OCI-LY7 (cell line): ENCODE results near the gene ALDOB. TPM values are rescaled to one million over a fixed set of nuclear protein-coding genes. Genes with fewer than 3 reads are reported as not detected.
A peak's percentile ranks its signal among the peaks of the same experiment; 100 is the strongest.

Source experiments
- Bru-seq: library from RNA; stranded (reverse); fragments of 400-500 nt; gene quantifications from one replicate; lab custom pipeline; 2021; lab: Mats Ljungman, UMichigan
- BruChase-seq, 2 experiments: library from RNA; stranded (reverse); fragments of 400-500 nt; gene quantifications; one replicate each; lab custom pipeline; 2021; lab: Mats Ljungman, UMichigan
- BruUV-seq: library from RNA; stranded (reverse); fragments of 400-500 nt; replicated peaks from 2 replicates; lab custom pipeline; 2021; lab: Mats Ljungman, UMichigan
- CTCF ChIA-PET: fragments of 300-600 bp; sonication (Branson Sonifier 250); formaldehyde crosslinking; loops from one replicate; lab custom pipeline; 2022; ENCODE audit warnings: antibody characterized with exemption; ENCODE audit not compliant: unreplicated experiment; lab: Charles Lee
- POLR2A ChIA-PET: fragments of 300-600 bp; sonication (Branson Sonifier 250); formaldehyde crosslinking; loops from one replicate; lab custom pipeline; 2022; ENCODE audit warnings: antibody characterized with exemption; lab: Charles Lee
- DNase-seq: peaks from one replicate; pipeline ENCODE4 v3.0.0-alpha.2; 2015; ENCODE audit warnings: low spot score
- H2AFZ ChIP-seq: fragments of 200-600 bp; sonication (generic), shearing (Covaris generic); 2 replicates; pipeline ENCODE4 v1.6.1; 2014; ENCODE audit warnings: mild to moderate bottlenecking, antibody characterized with exemption, low read length, moderate library complexity
- H3K27ac ChIP-seq: fragments of 200-600 bp; sonication (generic); 2 replicates; pipeline ENCODE4 v1.5.1; 2014; ENCODE audit warnings: mixed run types, low read depth, mild to moderate bottlenecking, moderate library complexity, low read length, inconsistent platforms; ENCODE audit not compliant: poor library complexity, severe bottlenecking
- H3K36me3 ChIP-seq: fragments of 200-600 bp; sonication (generic); 2 replicates; pipeline ENCODE4 v1.6.1; 2014; ENCODE audit warnings: mild to moderate bottlenecking, antibody characterized with exemption, low read length, moderate library complexity, mixed read lengths; ENCODE audit not compliant: insufficient read depth
- H3K4me1 ChIP-seq: fragments of 200-600 bp; sonication (generic); 2 replicates; pipeline ENCODE4 v1.5.1; 2014; ENCODE audit warnings: mild to moderate bottlenecking, low read length; ENCODE audit not compliant: insufficient read depth, poor library complexity, severe bottlenecking
- H3K4me2 ChIP-seq: fragments of 200-600 bp; sonication (generic); 2 replicates; pipeline ENCODE4 v1.6.1; 2014; ENCODE audit warnings: mild to moderate bottlenecking, low read length
- H3K4me3 ChIP-seq: fragments of 200-600 bp; sonication (generic); 2 replicates; pipeline ENCODE4 v1.5.1; 2014; ENCODE audit warnings: mild to moderate bottlenecking, low read depth, low read length; ENCODE audit not compliant: poor library complexity, severe bottlenecking
- H3K79me2 ChIP-seq: fragments of 200-600 bp; sonication (generic); 2 replicates; pipeline ENCODE4 v1.6.1; 2016; ENCODE audit warnings: low read depth, mild to moderate bottlenecking, low read length, moderate library complexity, mixed read lengths; ENCODE audit not compliant: insufficient read depth
- H3K9me2 ChIP-seq: fragments of 200-600 bp; sonication (generic); 2 replicates; pipeline ENCODE4 v1.6.1; 2016; ENCODE audit warnings: mild to moderate bottlenecking, low read length, mixed read lengths; ENCODE audit not compliant: insufficient read depth
- H3K9me3 ChIP-seq: fragments of 200-600 bp; sonication (generic); 2 replicates; pipeline ENCODE4 v1.6.1; 2014; ENCODE audit warnings: mild to moderate bottlenecking, mixed run types, low read length, mixed read lengths
- H4K20me1 ChIP-seq: fragments of 200-600 bp; sonication (generic); 2 replicates; pipeline ENCODE4 v1.6.1; 2014; ENCODE audit warnings: mild to moderate bottlenecking, antibody characterized with exemption, low read length, moderate library complexity, mixed read lengths; ENCODE audit not compliant: insufficient read depth
- EZH2phosphoT487 ChIP-seq: fragments of 200-600 bp; sonication (generic); IDR thresholded peaks from 2 replicates; pipeline ENCODE4 v1.6.1; 2018; ENCODE audit warnings: low read depth, borderline replicate concordance, mild to moderate bottlenecking, mixed run types, antibody characterized with exemption, low read length, moderate library complexity, mixed read lengths
- intact Hi-C: fragments of 100-400 bp; cut with micrococcal nuclease; formaldehyde crosslinking; loops from one replicate; pipeline ENCODE4 v1.10.0; 2022; ENCODE audit not compliant: unreplicated experiment
- long read RNA-seq: library from polyadenylated mRNA; stranded (forward); transcript quantifications from one replicate; pipeline ENCODE4 v2.0.0, GENCODE V29; 2022
- total RNA-seq, 2 experiments: library from RNA; depleted of rRNA in 1 of 2; stranded (reverse); fragments of >200 nt in 1 of 2; shearing (Covaris generic) in 1 of 2; gene quantifications; 2 replicates each; pipeline ENCODE4 v1.2.3, GENCODE V29; 2014 to 2022
- TF ChIP-seq, protein P1 (sequence below): fragments of 200-600 bp; sonication (generic); conservative IDR thresholded peaks from 2 replicates; pipeline ENCODE4 v1.5.1; 2014; ENCODE audit warnings: mild to moderate bottlenecking, antibody characterized with exemption, low read length, moderate library complexity, mixed read lengths

ALDOB gene
- total RNA-seq (2014; rRNA removed; shearing (Covaris generic)) (not detected in 2 replicates), total RNA-seq (2022) (not detected in 2 replicates), Bru-seq, nascent RNA (percentile 5 among the genes with signal in this experiment), BruChase-seq, experiment 1, labeled RNA remaining after a 6-hour chase (not detected), BruChase-seq, experiment 2, labeled RNA remaining after a 2-hour chase (not detected)
- long read RNA-seq = 0 reads

DNA sequence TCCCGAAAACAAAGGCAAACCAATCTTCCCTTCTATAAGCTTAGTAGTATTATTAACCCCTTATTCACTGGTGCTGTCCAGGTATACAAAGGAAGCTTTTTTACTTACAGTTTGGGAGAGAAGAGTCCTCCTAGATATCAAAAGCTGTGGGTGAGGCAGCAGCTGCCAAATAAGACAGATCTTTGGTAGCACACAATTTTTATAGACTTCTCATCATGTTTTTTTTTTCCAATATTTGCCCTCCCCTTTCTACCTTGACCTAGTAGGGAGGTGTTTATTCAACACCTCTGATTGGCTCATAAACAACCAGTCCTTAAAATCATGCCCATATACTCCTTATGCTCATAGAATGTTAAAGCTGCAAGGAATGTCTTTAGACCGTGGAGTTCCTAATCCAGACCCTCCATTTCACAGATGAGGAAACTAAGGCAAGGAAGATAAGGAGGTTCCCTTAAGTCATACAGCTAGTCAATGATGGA is at the start of gene ALDOB:
Gene ALDOB, minus strand, starts transcription at position 174 of the 479 bp plus-strand sequence. CDS start 4,887 bp downstream, outside the sequence.
- intact Hi-C loops = no loop called here
- Histone ChIP-seq H2AFZ (no peak within 1 kb of the TSS), H3K4me1 (peaks cover 11% of the 10 kb centered on the region), H3K27ac (no peak within 1 kb of the TSS), H3K79me2 (no peaks in the 10 kb centered on the region), H3K9me2 (no peaks in the 10 kb centered on the region), H3K4me2 (no peak within 1 kb of the TSS), H3K9me3 (no peaks in the 10 kb centered on the region), H3K36me3 (no peaks in the 10 kb centered on the region), H4K20me1 (no peaks in the 10 kb centered on the region), H3K4me3 (no peak within 1 kb of the TSS)
- no peak for DNase-seq
- no peak for TF ChIP-seq EZH2phosphoT487
- TF ChIP-seq, protein P1, sequence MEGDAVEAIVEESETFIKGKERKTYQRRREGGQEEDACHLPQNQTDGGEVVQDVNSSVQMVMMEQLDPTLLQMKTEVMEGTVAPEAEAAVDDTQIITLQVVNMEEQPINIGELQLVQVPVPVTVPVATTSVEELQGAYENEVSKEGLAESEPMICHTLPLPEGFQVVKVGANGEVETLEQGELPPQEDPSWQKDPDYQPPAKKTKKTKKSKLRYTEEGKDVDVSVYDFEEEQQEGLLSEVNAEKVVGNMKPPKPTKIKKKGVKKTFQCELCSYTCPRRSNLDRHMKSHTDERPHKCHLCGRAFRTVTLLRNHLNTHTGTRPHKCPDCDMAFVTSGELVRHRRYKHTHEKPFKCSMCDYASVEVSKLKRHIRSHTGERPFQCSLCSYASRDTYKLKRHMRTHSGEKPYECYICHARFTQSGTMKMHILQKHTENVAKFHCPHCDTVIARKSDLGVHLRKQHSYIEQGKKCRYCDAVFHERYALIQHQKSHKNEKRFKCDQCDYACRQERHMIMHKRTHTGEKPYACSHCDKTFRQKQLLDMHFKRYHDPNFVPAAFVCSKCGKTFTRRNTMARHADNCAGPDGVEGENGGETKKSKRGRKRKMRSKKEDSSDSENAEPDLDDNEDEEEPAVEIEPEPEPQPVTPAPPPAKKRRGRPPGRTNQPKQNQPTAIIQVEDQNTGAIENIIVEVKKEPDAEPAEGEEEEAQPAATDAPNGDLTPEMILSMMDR = no peak
- CTCF ChIA-PET = no interaction called here
- BruUV-seq = no TSS peak
- POLR2A ChIA-PET = interaction anchor here (1.0 to 1.2 kb wide), 2 partner anchors 9 to 64 kb away, joined by 3 to 6 read pairs; no protein-coding TSS in a partner anchor

DNA sequence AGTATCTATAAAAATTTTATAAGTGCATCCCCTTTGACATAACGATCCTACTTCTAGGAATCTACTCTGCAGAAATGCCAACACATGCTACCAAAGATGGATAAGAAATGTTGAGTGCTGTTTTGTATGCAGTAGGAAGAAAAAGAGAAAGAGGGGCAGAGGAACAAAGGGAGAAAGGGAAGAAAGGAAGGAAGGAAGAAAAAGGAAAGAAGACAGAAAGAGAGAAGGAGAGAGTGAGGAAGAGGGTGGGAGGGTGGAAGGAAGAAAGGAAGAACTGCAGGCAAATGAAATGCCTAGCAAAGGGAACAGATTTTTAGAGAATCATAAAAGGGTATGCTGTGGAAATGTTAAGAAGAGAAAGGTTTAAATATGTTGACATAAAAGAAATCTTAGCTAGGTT is 48.5 kb upstream of the ALDOB start:
- Histone ChIP-seq H3K9me3 (no peaks in the 10 kb centered on the region), H4K20me1 (no peaks in the 10 kb centered on the region), H3K27ac (no peak overlapping the region), H3K4me2 (no peak overlapping the region), H3K36me3 (no peaks in the 10 kb centered on the region), H3K4me3 (no peak overlapping the region), H3K79me2 (no peaks in the 10 kb centered on the region), H2AFZ (no peak overlapping the region), H3K4me1 (no peaks in the 10 kb centered on the region), H3K9me2 (no peaks in the 10 kb centered on the region)
- CTCF ChIA-PET = no interaction called here
- POLR2A ChIA-PET = no interaction called here
- intact Hi-C loops = no loop called here
- no TSS peak for BruUV-seq
- DNase-seq = no peak
- TF ChIP-seq, protein P1 = no peak
- no peak for TF ChIP-seq EZH2phosphoT487

DNA sequence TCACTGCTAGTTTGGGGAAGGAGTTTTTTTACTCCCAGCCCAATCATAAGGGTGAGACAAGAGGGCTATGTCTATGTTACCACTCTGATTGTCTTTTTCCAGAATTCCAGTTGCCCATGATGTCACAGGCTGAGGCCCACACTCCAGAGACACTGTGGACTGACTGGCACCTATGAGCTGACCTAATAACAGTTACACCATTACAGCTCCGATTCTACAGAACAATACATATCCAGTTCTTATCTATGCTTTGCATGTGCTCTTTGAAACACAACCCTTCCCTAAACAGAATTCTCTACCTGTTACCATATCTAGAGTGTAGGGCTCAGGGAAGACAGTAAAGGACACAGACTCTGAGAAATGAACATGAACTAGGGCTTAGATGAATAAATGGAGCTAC is 45.7 kb upstream of the ALDOB start:
- H3K79me2 ChIP-seq = no peaks in the 10 kb centered on the region
- H3K4me1 ChIP-seq = no peaks in the 10 kb centered on the region
- CTCF ChIA-PET = no interaction called here
- H3K36me3 ChIP-seq = no peaks in the 10 kb centered on the region
- intact Hi-C loops = no loop called here
- POLR2A ChIA-PET = interaction anchor here (0.6 kb wide), 1 partner anchor 1155 kb away, joined by 3 read pairs; no protein-coding TSS in a partner anchor
- no peak overlapping the region for H3K4me3 ChIP-seq
- TF ChIP-seq, protein P1 = no peak
- TF ChIP-seq EZH2phosphoT487 = no peak
- H3K9me3 ChIP-seq = no peaks in the 10 kb centered on the region
- H2AFZ ChIP-seq = no peak overlapping the region
- H3K27ac ChIP-seq = no peak overlapping the region
- no peak for DNase-seq
- H3K9me2 ChIP-seq = no peaks in the 10 kb centered on the region
- H4K20me1 ChIP-seq = no peaks in the 10 kb centered on the region
- H3K4me2 ChIP-seq = no peak overlapping the region
- no TSS peak for BruUV-seq
